GM23248 (cell line): ENCODE data around the gene SCN8A.

Source experiments
- EZH2 ChIP-seq: fragments of 200-600 bp; sonication (generic); IDR thresholded peaks from 2 replicates; pipeline ENCODE4 v1.6.1; 2018; ENCODE audit warnings: antibody characterized with exemption, mild to moderate bottlenecking; ENCODE audit not compliant: insufficient read depth, poor library complexity, severe bottlenecking
- EZH2phosphoT487 ChIP-seq: fragments of 200-600 bp; sonication (generic); IDR thresholded peaks from 2 replicates; pipeline ENCODE4 v1.6.1; 2018; ENCODE audit warnings: antibody characterized with exemption, moderate library complexity, mild to moderate bottlenecking, low read depth; ENCODE audit not compliant: insufficient read depth

DNA sequence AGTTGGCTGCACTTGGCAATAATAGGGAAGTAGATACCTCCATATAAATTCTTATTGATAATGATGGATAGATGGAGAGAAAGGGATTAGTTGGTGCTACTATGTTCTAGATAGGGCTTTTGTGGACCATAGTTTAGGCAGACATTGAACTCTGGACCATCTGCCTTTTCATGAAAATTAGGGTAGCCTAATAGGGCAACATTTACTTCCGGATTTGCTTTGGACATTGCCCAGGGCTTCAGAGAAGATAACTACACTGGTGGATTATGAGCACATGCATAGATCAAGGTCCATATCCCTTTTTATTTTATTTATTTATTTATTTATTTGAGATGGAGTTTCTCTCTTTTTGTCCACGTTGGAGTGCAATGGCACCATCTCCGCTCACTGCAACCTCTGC is 186.9 kb downstream of the SCN8A start:
- no peak for TF ChIP-seq EZH2
- no peak for TF ChIP-seq EZH2phosphoT487
